Kidney epithelial cell (primary cell): ENCODE results near the gene ANKRD16. TPM values are rescaled to one million over a fixed set of nuclear protein-coding genes. Genes with fewer than 3 reads are reported as not detected.
"Not testable (repeated sequence)": the region's sequence is repeated elsewhere in the genome, so short reads cannot be mapped to it uniquely, and the experiment has no call there.

Experiments
- DNase-seq: peaks from one replicate; pipeline ENCODE4 v3.0.0-alpha.2; 2010; ENCODE audit warnings: low read depth
- H3K27me3 ChIP-seq: 2 replicates; pipeline ENCODE4 v1.6.0; 2011; ENCODE audit warnings: low read length; ENCODE audit not compliant: control insufficient read depth, insufficient read depth
- H3K36me3 ChIP-seq: 2 replicates; pipeline ENCODE4 v1.5.1; 2011; ENCODE audit warnings: low read length; ENCODE audit not compliant: control insufficient read depth, insufficient read depth
- H3K4me3 ChIP-seq: 2 replicates; pipeline ENCODE4 v1.5.1; 2011; ENCODE audit warnings: low read depth, mild to moderate bottlenecking, control low read depth, low read length
- total RNA-seq: library from RNA; depleted of rRNA; stranded (reverse); fragments of >200 nt; gene quantifications from 2 replicates; pipeline ENCODE4 v1.2.3, GENCODE V29; 2015
- TF ChIP-seq, protein P1 (sequence below): IDR thresholded peaks from 2 replicates; pipeline ENCODE4 v1.5.1; 2011; ENCODE audit warnings: mild to moderate bottlenecking, moderate library complexity, low read length, control low read depth, inconsistent platforms; ENCODE audit not compliant: insufficient read depth, poor library complexity, severe bottlenecking

The ANKRD16 gene
- total RNA-seq, 1 donor from 2014 or later = 7.9 TPM

- no peak overlapping the region for H3K4me3 ChIP-seq
- DNase-seq = no peak
- TF ChIP-seq, protein P1, sequence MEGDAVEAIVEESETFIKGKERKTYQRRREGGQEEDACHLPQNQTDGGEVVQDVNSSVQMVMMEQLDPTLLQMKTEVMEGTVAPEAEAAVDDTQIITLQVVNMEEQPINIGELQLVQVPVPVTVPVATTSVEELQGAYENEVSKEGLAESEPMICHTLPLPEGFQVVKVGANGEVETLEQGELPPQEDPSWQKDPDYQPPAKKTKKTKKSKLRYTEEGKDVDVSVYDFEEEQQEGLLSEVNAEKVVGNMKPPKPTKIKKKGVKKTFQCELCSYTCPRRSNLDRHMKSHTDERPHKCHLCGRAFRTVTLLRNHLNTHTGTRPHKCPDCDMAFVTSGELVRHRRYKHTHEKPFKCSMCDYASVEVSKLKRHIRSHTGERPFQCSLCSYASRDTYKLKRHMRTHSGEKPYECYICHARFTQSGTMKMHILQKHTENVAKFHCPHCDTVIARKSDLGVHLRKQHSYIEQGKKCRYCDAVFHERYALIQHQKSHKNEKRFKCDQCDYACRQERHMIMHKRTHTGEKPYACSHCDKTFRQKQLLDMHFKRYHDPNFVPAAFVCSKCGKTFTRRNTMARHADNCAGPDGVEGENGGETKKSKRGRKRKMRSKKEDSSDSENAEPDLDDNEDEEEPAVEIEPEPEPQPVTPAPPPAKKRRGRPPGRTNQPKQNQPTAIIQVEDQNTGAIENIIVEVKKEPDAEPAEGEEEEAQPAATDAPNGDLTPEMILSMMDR = no peak
- H3K36me3 ChIP-seq = no peaks in the 10 kb centered on the region
- H3K27me3 ChIP-seq = no peaks in the 10 kb centered on the region
These were observed 56.7 kb downstream of the ANKRD16 start for GRCh38 chr10:5832946-5833345.

- no peaks in the 10 kb centered on the region for H3K27me3 ChIP-seq
- H3K36me3 ChIP-seq = no peaks in the 10 kb centered on the region
- TF ChIP-seq, protein P1 = no peak
- no peak for DNase-seq
- no peak overlapping the region for H3K4me3 ChIP-seq
These were observed 58.3 kb downstream of the ANKRD16 start for GRCh38 chr10:5831446-5831782.

DNA sequence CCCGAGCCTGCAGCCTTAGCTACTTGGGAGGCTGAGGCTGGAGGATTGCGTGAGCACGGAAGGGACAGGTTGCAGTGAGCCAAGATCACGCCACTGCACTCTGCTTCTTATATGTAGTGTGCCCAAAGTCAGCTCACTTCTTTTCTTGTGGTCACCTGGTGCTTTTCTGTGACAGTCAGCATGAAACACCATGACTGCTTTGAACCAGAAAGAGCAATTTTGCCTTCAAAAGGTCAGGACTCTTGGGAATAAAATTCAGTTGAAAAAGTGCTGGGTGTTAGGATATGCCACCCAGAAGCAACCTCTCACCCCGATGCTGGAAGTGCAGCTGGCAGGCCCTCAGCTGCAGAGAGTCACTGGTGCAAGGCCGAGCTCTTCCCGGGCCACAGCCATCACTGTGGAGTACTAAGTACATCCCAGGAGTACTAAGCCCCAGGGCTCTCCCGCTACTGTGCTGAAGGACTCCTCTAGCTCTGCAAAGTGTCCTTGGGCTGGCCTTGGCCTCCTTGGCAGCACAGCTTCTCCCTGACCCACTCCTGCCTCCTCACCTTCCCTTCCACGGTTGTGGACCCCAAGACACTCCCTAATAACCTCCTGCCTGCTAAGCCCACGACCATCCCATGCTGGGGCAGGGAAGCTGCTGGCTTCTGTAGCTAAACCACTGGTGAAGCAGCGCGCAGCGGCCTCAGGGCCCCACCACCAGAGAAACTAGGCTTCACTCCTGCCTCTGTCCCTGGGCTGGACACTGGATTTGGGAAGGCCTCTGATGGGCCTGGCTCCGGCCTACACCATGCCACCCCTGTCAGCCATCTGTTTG is 58.9 kb downstream of the ANKRD16 start:
- Histone ChIP-seq H3K36me3 (no peaks in the 10 kb centered on the region), H3K27me3 (no peaks in the 10 kb centered on the region), H3K4me3 (no peak overlapping the region)
- no peak for DNase-seq
- TF ChIP-seq, protein P1 = no peak

DNA sequence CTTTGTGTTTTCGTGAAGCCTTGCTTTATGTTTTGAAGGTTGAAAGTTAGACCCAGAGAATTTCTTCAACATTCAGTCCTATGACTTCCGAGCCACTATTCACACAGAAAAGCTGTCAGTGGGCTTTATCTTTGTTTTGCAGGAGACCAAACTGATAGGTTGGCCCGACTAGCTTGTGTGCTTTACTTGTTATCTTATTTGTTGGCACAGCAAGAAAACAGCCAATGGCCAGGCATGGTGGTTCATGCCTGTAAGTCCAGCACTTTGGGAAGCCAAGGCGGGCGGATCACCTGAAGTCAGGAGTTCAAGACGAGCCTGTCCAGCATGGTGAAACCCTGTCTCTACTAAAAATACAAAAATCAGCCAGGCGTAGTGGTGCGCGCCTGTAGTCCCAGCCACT is 60.4 kb downstream of the ANKRD16 start:
- no peaks in the 10 kb centered on the region for H3K36me3 ChIP-seq
- no peak overlapping the region for H3K4me3 ChIP-seq
- TF ChIP-seq, protein P1 = no peak
- DNase-seq = no peak
- H3K27me3 ChIP-seq = no peaks in the 10 kb centered on the region

DNA sequence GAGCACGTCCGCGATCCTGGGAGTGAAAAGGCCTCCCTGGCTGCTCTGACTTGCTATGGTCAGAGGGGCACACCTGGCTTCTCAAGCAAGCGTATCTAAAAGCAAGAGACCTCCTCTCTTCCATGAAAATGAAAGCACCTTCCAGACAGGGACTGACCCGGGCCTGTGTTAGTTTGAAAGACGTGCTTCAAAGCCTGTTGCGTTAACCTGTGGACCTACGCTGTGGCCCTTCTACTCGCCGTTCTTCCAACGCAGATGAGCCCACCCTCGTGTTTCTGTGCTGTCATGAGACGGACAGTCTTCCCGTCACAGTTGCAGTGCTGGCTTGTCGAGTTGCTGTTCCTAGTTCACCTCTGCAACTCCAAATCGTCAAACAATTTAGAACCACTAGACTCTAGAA is 61.0 kb downstream of the ANKRD16 start:
- H3K36me3 ChIP-seq = no peaks in the 10 kb centered on the region
- H3K4me3 ChIP-seq = no peak overlapping the region
- no peak for DNase-seq
- TF ChIP-seq, protein P1 = no peak
- no peaks in the 10 kb centered on the region for H3K27me3 ChIP-seq

DNA sequence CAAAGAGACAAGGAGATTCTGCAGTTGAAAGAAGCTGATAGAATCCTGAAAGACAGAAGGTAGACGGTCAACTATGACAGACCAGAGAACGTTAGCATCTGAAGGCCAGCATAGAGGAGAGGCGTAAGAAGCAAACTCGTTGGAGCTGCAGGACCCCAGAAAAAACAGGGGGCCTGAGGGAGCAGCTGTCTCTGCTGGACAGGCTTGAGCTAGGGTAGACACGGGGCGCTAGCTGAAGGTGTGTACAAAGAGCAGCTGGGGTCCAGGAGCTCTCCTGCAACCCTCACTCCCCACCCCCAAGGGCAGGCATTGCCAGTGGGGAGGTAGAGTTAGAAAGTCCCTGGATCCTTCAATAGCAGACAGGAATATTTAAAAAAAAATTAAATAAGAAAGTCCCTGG is 61.9 kb downstream of the ANKRD16 start:
- TF ChIP-seq, protein P1 = no peak
- H3K36me3 ChIP-seq = no peaks in the 10 kb centered on the region
- no peak overlapping the region for H3K4me3 ChIP-seq
- DNase-seq = no peak
- H3K27me3 ChIP-seq = no peaks in the 10 kb centered on the region

DNA sequence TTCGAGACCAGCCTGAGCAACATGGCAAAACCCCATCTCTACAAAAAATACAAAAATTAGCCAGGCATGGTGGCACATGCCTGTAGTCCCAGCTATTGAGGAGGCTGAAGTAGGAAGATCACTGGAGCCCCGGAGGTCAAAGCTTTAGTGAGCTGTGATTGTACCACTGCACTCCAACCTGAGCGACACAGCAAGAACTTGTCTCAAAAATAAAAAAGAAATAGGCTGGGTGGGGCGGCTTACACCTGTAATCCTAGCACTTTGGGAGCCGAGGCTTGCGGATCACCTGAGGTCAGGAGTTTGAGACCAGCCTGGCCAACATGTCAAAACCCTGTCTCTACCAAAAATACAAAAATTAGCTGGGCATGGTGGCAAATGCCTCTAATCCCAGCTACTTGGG is 63.2 kb downstream of the ANKRD16 start:
- not testable (repeated sequence) for H3K27me3 ChIP-seq, DNase-seq, H3K36me3 ChIP-seq, H3K4me3 ChIP-seq
